H54 (cell line): Measurements from ENCODE around the gene C1orf52.
A peak's percentile ranks its signal among the peaks of the same experiment; 100 is the strongest.
"Not testable (repeated sequence)": the region's sequence is repeated elsewhere in the genome, so short reads cannot be mapped to it uniquely, and the experiment has no call there.

ENCODE experiments used
- DNase-seq: peaks from one replicate; pipeline ENCODE4 v3.0.0; 2011; ENCODE audit warnings: low spot score, mixed read lengths; ENCODE audit not compliant: insufficient read length
- FAIRE-seq: peaks from 3 replicates; lab custom pipeline; 2011; peaks lifted over from hg19 to GRCh38; lab: Jason Lieb, UNC
- POLR2A ChIP-seq: IDR thresholded peaks from 2 replicates; pipeline ENCODE4 v1.6.1; 2011; ENCODE audit warnings: low read depth, mild to moderate bottlenecking, low read length

C1orf52 gene

DNA sequence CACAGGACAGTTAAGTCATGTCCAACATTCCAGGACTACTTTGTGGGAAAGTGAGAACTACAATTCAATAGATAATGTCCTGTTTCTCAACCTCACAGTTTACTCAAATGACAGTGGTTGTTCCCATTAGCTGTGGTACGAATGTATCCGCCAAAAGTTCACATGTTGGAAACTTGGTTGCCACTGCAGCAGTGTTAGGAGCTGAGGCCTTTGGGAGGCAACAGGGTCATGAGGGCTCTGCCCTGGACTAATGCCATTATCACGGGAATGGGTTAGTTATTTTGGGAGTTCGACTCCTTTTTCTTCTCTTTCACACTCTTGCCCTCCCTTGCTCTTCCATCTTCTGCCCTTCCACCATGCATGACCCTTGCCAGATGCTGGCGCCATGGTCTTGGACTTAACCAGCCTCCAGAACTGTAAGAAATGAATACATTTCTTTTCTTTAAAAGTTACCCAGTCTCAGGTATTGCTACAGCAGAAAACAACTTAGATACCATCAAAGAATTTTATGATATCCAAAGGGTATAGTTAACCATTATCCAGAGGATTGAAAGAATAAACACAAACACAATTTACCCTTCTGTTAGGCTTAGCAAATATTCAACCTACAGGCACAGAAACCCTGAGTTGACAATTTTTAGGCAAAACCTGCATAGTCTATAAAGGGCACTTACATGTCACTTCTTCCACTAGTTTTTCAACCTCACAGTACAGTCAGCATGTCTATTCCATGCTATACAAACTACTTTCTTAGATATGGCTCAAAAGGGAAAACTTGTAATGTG, 9.5 kb upstream of the C1orf52 start:
- no peak for TF ChIP-seq POLR2A
- DNase-seq (no peak), FAIRE-seq (no peak)

DNA sequence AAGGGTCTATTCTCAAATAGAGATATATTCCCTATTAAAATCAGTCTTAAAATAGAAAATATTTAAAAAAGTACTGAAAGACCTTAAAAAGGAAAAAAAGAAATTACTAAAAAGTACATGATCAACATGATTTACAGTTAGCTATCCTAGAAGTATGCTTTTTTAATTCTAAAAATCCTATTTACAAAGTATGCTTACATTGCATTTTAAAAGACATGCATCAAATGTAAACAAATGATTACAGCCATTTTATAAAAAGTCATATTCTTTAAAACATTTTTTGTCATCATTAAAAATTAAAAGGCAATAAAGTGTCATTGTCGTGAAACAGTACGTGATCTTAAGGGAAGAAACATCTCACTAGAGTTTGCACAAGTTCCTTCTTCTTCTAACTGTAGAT, 7.9 kb upstream of the C1orf52 start:
- TF ChIP-seq POLR2A = no peak
- no peak for DNase-seq
- no peak for FAIRE-seq

- DNase-seq (no peak), FAIRE-seq (no peak)
- no peak for TF ChIP-seq POLR2A
These were observed 4.7 kb upstream of the C1orf52 start for GRCh38 chr1:85264150-85264549.

DNA sequence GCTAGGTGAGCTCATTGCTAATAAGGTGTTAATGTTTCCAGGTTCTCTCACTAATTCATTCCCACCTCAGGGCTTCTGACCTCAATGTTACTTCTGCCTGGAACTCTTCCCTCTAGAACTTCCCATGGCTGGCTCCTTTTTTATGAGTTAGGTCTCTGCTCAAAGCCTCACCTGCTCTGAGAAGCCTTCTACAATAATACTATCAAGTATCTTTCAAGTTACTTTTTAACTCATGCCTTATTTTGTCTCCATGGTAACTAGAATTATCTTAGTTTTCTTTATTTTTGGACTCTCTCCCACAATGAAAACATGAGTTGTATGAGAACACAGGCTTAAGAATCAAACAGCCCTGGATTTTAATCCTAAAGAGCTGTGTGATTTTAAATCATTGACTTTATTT, 3.5 kb upstream of the C1orf52 start:
- FAIRE-seq = no peak
- no peak for DNase-seq
- no peak for TF ChIP-seq POLR2A

DNA sequence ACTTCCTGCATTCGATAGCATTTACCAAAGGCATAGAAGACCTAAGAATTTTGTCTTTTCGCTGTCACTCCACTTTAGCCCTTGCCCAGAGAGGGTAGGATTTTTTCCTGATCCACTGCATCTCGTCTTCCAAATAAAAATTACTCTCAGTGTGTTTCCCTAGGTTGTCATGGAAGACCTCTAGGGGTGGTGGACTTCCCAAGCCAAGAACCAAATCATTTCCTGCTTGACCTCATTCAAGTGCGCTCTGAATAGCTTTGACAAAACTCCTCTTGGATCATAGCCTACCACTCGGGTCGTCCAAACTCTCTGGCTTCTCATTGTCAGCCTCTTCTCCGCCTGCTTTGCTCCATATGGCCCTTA, 431 bp upstream of the C1orf52 start:
- FAIRE-seq (peak; percentile 55), DNase-seq (no peak)
- TF ChIP-seq POLR2A = no peak

- FAIRE-seq (peak; percentile 27), DNase-seq (no peak)
- no peak for TF ChIP-seq POLR2A
These were observed 835 bp downstream of the C1orf52 start for GRCh38 chr1:85258536-85259117.

GRCh38 chr1:85249042-85249441, 10.4 kb downstream of the C1orf52 start:
- not testable (repeated sequence) for DNase-seq, FAIRE-seq

DNA sequence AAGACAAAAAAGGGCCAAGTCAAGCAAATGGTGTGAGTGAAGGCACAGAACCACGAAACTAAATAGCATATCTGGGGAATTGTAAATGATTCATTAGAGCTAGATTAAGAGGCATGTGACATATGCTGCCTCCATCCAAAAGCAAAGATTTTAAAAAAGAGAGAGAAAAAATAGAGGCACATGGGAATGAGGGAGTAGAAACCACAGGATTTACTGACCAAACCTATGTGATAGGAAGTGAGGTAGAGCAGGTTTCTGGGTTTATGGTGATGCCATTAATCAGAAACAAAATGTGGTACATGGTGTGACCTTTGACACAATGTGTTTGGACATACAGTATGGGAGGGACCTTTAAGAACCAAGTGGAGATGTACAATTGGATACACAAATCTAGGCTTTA, 13.6 kb downstream of the C1orf52 start:
- no peak for DNase-seq
- no peak for FAIRE-seq

DNA sequence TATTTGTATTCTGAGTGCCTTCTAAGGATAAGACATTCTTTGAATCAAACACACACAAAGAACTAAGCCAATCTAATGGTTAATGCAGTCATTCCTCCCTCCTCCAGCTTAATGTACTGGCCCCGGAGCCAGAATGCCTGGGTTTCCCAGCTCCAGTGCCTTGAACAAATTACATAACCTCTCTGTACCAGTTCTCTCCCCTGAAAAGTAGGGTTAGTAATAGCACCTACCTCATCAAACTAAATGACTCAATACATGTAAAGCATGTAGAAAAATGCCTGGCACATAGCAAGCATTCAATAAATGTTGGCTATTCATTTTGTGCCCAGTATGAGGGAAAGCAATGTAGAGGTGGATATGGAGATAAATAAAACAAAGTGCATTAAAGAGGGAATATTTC, 14.0 kb downstream of the C1orf52 start:
- no peak for FAIRE-seq
- DNase-seq = no peak
- no peak for TF ChIP-seq POLR2A

More for the DNA sequence above, 13.6 kb downstream of the C1orf52 start:
- TF ChIP-seq POLR2A = no peak

DNA sequence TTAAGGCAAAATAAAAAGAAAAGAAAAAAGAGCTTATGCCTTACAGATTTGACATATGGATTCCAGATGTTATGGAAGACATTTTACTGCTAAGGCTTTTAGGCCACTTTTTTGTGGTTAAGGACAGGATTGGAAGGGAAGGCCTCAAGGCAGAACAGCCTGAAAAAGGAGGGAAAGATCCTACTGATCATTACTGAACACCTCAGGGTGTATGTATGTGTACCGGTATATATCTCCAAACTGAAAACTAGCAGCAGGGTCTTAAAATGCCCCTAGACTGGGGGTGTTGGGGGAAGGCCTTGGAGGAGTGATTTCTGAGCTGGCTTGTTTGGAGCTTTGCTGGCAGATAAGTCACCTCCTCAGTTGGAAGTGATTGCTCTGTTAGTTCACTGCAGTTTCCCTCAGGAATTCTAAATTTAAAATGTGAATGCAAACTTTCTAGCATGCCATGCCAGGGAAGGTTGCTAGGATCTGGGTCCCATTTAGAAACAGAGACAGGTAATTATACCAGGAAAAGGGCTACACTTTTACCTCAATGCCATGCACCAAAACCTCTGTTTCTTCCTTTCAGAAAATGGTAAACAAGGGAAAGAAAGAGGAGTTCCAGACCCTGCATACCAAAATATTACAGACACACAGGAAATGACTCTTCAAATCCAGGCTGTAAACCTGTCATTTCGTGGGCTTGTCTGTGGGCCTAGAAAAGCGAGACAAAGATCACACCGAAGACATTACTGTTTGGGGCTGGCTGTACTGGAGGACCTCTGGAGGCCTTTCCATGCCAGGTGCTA, 15.0 kb downstream of the C1orf52 start:
- FAIRE-seq = peak; percentile 70
- DNase-seq = no peak
- TF ChIP-seq POLR2A = no peak

- DNase-seq = no peak
- FAIRE-seq = no peak
- TF ChIP-seq POLR2A = no peak
These were observed 16.1 kb downstream of the C1orf52 start for GRCh38 chr1:85243372-85243771.

GRCh38 chr1:85240643-85241042, 18.8 kb downstream of the C1orf52 start:
- no peak for DNase-seq
- no peak for TF ChIP-seq POLR2A
- no peak for FAIRE-seq

GRCh38 chr1:85240174-85240601, 19.3 kb downstream of the C1orf52 start:
- no peak for FAIRE-seq
- no peak for DNase-seq
- no peak for TF ChIP-seq POLR2A

GRCh38 chr1:85237613-85238012, 21.8 kb downstream of the C1orf52 start:
- no peak for FAIRE-seq
- DNase-seq = no peak
- TF ChIP-seq POLR2A = no peak

DNA sequence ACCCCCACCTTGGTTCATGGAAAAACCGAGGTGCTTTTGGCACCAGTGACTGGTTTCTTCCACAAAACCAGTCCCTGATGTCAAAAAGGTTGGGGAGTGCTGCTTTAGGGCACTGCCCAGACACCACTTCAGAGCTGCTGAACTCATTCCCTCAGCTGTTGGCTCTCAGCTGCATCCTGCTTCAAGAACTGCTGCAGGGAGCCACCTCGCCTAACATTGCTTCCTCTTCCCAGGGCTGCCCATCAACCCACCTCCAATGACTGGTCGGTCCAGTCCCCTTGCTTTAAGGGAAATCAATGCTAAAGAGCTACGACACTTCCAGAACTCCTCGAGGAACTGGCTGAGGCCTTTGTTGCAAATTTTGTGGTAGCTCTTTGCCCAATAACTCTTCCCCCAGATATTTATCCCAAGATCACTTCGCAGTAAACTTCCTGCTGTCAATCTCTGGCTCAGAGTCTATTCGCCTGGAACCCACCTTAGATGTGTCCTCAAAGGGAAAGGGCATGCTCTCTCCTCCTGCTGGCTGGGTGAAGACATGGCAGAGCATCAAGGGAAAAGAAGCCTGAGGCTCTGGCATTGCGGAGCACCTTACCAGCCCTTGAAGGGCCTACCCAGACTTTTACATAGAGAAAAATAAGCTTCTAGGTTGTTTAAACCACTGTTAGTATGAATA, 29.0 kb downstream of the C1orf52 start:
- no peak for DNase-seq
- FAIRE-seq = no peak
- no peak for TF ChIP-seq POLR2A
